HepG2 (cell line): ENCODE measurements around the gene GPR55. TPM values are rescaled to one million over a fixed set of nuclear protein-coding genes. Genes with fewer than 3 reads are reported as not detected.

Experiments used
- ATAC-seq: fragments of 200-7000 bp; cut with Tn5 transposase; 3 replicates; pipeline ENCODE4 v1.9.1; 2020; ENCODE audit warnings: mild to moderate bottlenecking, moderate library complexity
- BruUV-seq: library from RNA; stranded (reverse); fragments of 400-500 nt; replicated peaks from 2 replicates; lab custom pipeline; 2021; lab: Mats Ljungman, UMichigan
- CTCF ChIA-PET: fragments of 300-600 bp; formaldehyde crosslinking; extraction: SDS; loops from one replicate; lab custom pipeline; 2021; ENCODE audit warnings: low total read pairs, inconsistent platforms, low intra/inter-chr PET ratio; lab: Yijun Ruan, JAX
- POLR2A ChIA-PET: fragments of 350-600 bp; sonication (Branson Sonifier 250); formaldehyde crosslinking; loops from one replicate; lab custom pipeline; 2020; ENCODE audit warnings: antibody characterized with exemption, inconsistent platforms; lab: Yijun Ruan, JAX
- DNase-seq: peaks from one replicate; pipeline ENCODE4 v3.0.0-alpha.2; 2015; ENCODE audit warnings: low spot score
- FAIRE-seq: peaks from 3 replicates; lab custom pipeline; 2011; peaks lifted over from hg19 to GRCh38; lab: Jason Lieb, UNC
- H2AFZ ChIP-seq: one replicate; pipeline ENCODE4 v1.6.1; 2011; ENCODE audit warnings: low read length, inconsistent platforms
- H3K27ac ChIP-seq: fragments of 300-600 bp; 3 replicates; pipeline ENCODE4 v1.8.0; 2011; ENCODE audit warnings: mixed run types, mild to moderate bottlenecking, mixed read lengths, low read length, inconsistent platforms; ENCODE audit not compliant: insufficient read depth; ENCODE audit errors: extremely low read length
- H3K27me3 ChIP-seq, 2 experiments: fragments of 200-600 bp in 1 of 2; 2 replicates in 1 of 2; 3 replicates in 1 of 2; pipeline versions ENCODE4 v1.6.0 to v1.8.0; 2011; ENCODE audit warnings: low read length in 2 of 2, mild to moderate bottlenecking in 2 of 2, moderate library complexity in 2 of 2, inconsistent platforms in 1 of 2; ENCODE audit not compliant: insufficient read depth in 2 of 2, control insufficient read depth in 1 of 2
- H3K36me3 ChIP-seq, 2 experiments: fragments of 200-600 bp in 1 of 2; replicated peaks in 1 of 2; 2 replicates in 1 of 2; 3 replicates in 1 of 2; pipeline versions ENCODE4 v1.5.1 to v1.8.0; 2011; ENCODE audit warnings: low read length in 2 of 2, inconsistent platforms in 1 of 2; ENCODE audit not compliant: insufficient read depth in 2 of 2, control insufficient read depth in 1 of 2
- H3K4me1 ChIP-seq: 2 replicates; pipeline ENCODE4 v1.5.1; 2012; ENCODE audit warnings: low read length, inconsistent platforms; ENCODE audit not compliant: insufficient read depth
- H3K4me2 ChIP-seq: 2 replicates; pipeline ENCODE4 v1.6.0; 2011; ENCODE audit warnings: low read depth, low read length, inconsistent platforms
- H3K4me3 ChIP-seq, 3 experiments: fragments of 200-600 bp in 1 of 3; sonication (generic), shearing (Covaris generic) in 1 of 3; replicated peaks in 1 of 3; 2 replicates each; pipeline ENCODE4 v1.5.1; 2011 to 2016; ENCODE audit warnings: low read length in 3 of 3, inconsistent platforms in 2 of 3, low read depth in 2 of 3, mild to moderate bottlenecking in 2 of 3, control low read depth in 1 of 3, mixed read lengths in 1 of 3; ENCODE audit not compliant: insufficient read depth in 1 of 3
- H3K79me2 ChIP-seq: one replicate; pipeline ENCODE4 v1.6.1; 2011; ENCODE audit warnings: low read length, inconsistent platforms; ENCODE audit not compliant: insufficient read depth
- H3K9ac ChIP-seq: 2 replicates; pipeline ENCODE4 v1.6.0; 2011; ENCODE audit warnings: mild to moderate bottlenecking, low read depth, low read length, inconsistent platforms; ENCODE audit not compliant: insufficient read depth
- H3K9me3 ChIP-seq: 2 replicates; pipeline ENCODE4 v1.5.1; 2012; ENCODE audit warnings: mild to moderate bottlenecking, low read length
- H4K20me1 ChIP-seq: 2 replicates; pipeline ENCODE4 v1.6.0; 2011; ENCODE audit warnings: inconsistent platforms, mild to moderate bottlenecking, low read length, moderate library complexity; ENCODE audit not compliant: insufficient read depth
- MXI1 ChIP-seq: IDR thresholded peaks from 3 replicates; pipeline ENCODE4 v1.6.1; 2012; ENCODE audit warnings: low read depth, low read length, inconsistent platforms, borderline replicate concordance
- NFAT5 ChIP-seq: sonication (generic); formaldehyde crosslinking; IDR thresholded peaks from 2 replicates; pipeline ENCODE4 v1.4.0; 2020; ENCODE audit warnings: missing genetic modification reagents
- NFE2L2 ChIP-seq: fragments of 150-350 bp; IDR thresholded peaks from 2 replicates; pipeline ENCODE4 v1.6.1; 2014; ENCODE audit warnings: low read length
- RAD51 ChIP-seq: fragments of 450-650 bp; IDR thresholded peaks from 2 replicates; pipeline ENCODE4 v1.6.1; 2016; ENCODE audit warnings: borderline replicate concordance
- SUZ12 ChIP-seq: fragments of 150-350 bp; IDR thresholded peaks from 2 replicates; pipeline ENCODE4 v1.6.1; 2014; ENCODE audit warnings: low read depth, low read length
- TEAD2 ChIP-seq: sonication (generic); formaldehyde crosslinking; IDR thresholded peaks from 2 replicates; pipeline ENCODE4 v1.9.0; 2021; ENCODE audit warnings: missing genetic modification reagents
- ZKSCAN5 ChIP-seq: sonication (generic); formaldehyde crosslinking; IDR thresholded peaks from 2 replicates; pipeline ENCODE4 v1.5.1; 2020; ENCODE audit warnings: mild to moderate bottlenecking, missing genetic modification reagents
- ZNF24 ChIP-seq: fragments of 450-650 bp; IDR thresholded peaks from 2 replicates; pipeline ENCODE4 v1.6.1; 2017; ENCODE audit warnings: antibody characterized with exemption, mild to moderate bottlenecking
- ZNF674 ChIP-seq: sonication (generic); formaldehyde crosslinking; IDR thresholded peaks from 2 replicates; pipeline ENCODE4 v1.5.0; 2020; ENCODE audit warnings: low read depth, mild to moderate bottlenecking, missing genetic modification reagents
- ZNF768 ChIP-seq: sonication (generic); formaldehyde crosslinking; IDR thresholded peaks from 2 replicates; pipeline ENCODE4 v1.4.0; 2020; ENCODE audit warnings: missing genetic modification reagents
- WGBS: methylation state at CpG from one replicate; pipeline ENCODE4 v1.1.6; 2017; ENCODE audit warnings: low lambda C conversion rate; 5-methylcytosine and 5-hydroxymethylcytosine counted together
- in situ Hi-C: cut with HindIII; loops from 2 replicates; pipeline ENCODE4 v1.10.0; 2017; ENCODE audit warnings: low pct_unique_long_range_greater_than_20kb; ENCODE audit not compliant: extremely low pct_ligation_motif_present
- intact Hi-C: fragments of 100-400 bp; cut with micrococcal nuclease; formaldehyde crosslinking; loops from one replicate; pipeline ENCODE4 v1.10.0; 2022; ENCODE audit not compliant: unreplicated experiment
- polyA plus RNA-seq, 8 experiments: library from polyadenylated mRNA; depleted of rRNA in 3 of 8; stranded (reverse) in 7 of 8; unstranded in 1 of 8; fragments of >200 nt; fragmentation: Illumina TruSeq in 4 of 8; extraction: Trizol in 4 of 8; gene quantifications; 2 replicates each; pipeline versions ENCODE4 v1.2.1 to v1.2.3, GENCODE V29; 2011 to 2016; ENCODE audit warnings: low read depth in 4 of 8, missing spikeins in 1 of 8, mixed read lengths in 1 of 8; ENCODE audit not compliant: insufficient read depth in 1 of 8
- total RNA-seq, 5 experiments: library from RNA; depleted of rRNA; stranded (reverse); fragments of >200 nt; fragmentation: Illumina TruSeq; extraction: Trizol; gene quantifications; 2 replicates each; pipeline ENCODE4 v1.2.3, GENCODE V29; 2016; ENCODE audit warnings: low read depth in 1 of 5
- TF ChIP-seq, protein P1 (sequence below): fragments of 450-650 bp; IDR thresholded peaks from 2 replicates; pipeline ENCODE4 v1.6.1; 2017; ENCODE audit warnings: mild to moderate bottlenecking
- TF ChIP-seq, protein P2 (sequence below): sonication (generic); formaldehyde crosslinking; IDR thresholded peaks from 2 replicates; pipeline ENCODE4 v1.4.0; 2020; ENCODE audit warnings: missing genetic modification reagents
- TF ChIP-seq, protein P3 (sequence below): IDR thresholded peaks from 2 replicates; pipeline ENCODE4 v1.6.1; 2018; ENCODE audit warnings: missing genetic modification reagents, mild to moderate bottlenecking, missing compliant biosample characterization

GPR55 gene
- total and polyA plus RNA-seq, 2 of the 13 experiments (the other 11 are each of a cell fraction or from before 2014, with no cell fraction given): not detected

- no TSS peak for BruUV-seq
- Histone ChIP-seq H2AFZ (no peak overlapping the region), H3K27me3 (peaks cover 6 to 37% of the 10 kb centered on the region in 2 experiments; a peak in 4 of 5 replicates), H3K27ac (no peak overlapping the region), H4K20me1 (no peaks in the 10 kb centered on the region), H3K9me3 (no peaks in the 10 kb centered on the region), H3K79me2 (no peaks in the 10 kb centered on the region), H3K36me3 (no peaks in the 10 kb centered on the region), H3K9ac (no peak overlapping the region), H3K4me1 (no peaks in the 10 kb centered on the region), H3K4me3 (no peak overlapping the region), H3K4me2 (no peak overlapping the region)
- ChIA-PET POLR2A (no interaction called here), CTCF (no interaction called here)
- intact Hi-C loops: loop anchor here (10.0 kb wide), 1 partner anchor 456 kb away; no protein-coding TSS in a partner anchor
- no peak for FAIRE-seq
- no peak for DNase-seq
- no peak for ATAC-seq
- in situ Hi-C loops: no loop called here
- 63% methylated on average over 10 of the region's 10 CpGs for WGBS
- TF ChIP-seq NFE2L2: no peak
- no peak for TF ChIP-seq ZNF768 (CRISPR knock-in tag)
- TF ChIP-seq, protein P1, sequence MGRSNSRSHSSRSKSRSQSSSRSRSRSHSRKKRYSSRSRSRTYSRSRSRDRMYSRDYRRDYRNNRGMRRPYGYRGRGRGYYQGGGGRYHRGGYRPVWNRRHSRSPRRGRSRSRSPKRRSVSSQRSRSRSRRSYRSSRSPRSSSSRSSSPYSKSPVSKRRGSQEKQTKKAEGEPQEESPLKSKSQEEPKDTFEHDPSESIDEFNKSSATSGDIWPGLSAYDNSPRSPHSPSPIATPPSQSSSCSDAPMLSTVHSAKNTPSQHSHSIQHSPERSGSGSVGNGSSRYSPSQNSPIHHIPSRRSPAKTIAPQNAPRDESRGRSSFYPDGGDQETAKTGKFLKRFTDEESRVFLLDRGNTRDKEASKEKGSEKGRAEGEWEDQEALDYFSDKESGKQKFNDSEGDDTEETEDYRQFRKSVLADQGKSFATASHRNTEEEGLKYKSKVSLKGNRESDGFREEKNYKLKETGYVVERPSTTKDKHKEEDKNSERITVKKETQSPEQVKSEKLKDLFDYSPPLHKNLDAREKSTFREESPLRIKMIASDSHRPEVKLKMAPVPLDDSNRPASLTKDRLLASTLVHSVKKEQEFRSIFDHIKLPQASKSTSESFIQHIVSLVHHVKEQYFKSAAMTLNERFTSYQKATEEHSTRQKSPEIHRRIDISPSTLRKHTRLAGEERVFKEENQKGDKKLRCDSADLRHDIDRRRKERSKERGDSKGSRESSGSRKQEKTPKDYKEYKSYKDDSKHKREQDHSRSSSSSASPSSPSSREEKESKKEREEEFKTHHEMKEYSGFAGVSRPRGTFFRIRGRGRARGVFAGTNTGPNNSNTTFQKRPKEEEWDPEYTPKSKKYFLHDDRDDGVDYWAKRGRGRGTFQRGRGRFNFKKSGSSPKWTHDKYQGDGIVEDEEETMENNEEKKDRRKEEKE: no peak
- TF ChIP-seq, protein P2, sequence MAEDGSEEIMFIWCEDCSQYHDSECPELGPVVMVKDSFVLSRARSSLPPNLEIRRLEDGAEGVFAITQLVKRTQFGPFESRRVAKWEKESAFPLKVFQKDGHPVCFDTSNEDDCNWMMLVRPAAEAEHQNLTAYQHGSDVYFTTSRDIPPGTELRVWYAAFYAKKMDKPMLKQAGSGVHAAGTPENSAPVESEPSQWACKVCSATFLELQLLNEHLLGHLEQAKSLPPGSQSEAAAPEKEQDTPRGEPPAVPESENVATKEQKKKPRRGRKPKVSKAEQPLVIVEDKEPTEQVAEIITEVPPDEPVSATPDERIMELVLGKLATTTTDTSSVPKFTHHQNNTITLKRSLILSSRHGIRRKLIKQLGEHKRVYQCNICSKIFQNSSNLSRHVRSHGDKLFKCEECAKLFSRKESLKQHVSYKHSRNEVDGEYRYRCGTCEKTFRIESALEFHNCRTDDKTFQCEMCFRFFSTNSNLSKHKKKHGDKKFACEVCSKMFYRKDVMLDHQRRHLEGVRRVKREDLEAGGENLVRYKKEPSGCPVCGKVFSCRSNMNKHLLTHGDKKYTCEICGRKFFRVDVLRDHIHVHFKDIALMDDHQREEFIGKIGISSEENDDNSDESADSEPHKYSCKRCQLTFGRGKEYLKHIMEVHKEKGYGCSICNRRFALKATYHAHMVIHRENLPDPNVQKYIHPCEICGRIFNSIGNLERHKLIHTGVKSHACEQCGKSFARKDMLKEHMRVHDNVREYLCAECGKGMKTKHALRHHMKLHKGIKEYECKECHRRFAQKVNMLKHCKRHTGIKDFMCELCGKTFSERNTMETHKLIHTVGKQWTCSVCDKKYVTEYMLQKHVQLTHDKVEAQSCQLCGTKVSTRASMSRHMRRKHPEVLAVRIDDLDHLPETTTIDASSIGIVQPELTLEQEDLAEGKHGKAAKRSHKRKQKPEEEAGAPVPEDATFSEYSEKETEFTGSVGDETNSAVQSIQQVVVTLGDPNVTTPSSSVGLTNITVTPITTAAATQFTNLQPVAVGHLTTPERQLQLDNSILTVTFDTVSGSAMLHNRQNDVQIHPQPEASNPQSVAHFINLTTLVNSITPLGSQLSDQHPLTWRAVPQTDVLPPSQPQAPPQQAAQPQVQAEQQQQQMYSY (CRISPR knock-in tag): no peak
- TF ChIP-seq ZKSCAN5 (CRISPR knock-in tag): no peak
- no peak for TF ChIP-seq RAD51
- no peak for TF ChIP-seq SUZ12
- TF ChIP-seq MXI1: no peak
- TF ChIP-seq, protein P3, sequence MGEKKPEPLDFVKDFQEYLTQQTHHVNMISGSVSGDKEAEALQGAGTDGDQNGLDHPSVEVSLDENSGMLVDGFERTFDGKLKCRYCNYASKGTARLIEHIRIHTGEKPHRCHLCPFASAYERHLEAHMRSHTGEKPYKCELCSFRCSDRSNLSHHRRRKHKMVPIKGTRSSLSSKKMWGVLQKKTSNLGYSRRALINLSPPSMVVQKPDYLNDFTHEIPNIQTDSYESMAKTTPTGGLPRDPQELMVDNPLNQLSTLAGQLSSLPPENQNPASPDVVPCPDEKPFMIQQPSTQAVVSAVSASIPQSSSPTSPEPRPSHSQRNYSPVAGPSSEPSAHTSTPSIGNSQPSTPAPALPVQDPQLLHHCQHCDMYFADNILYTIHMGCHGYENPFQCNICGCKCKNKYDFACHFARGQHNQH (CRISPR knock-in tag): no peak
- no peak for TF ChIP-seq NFAT5 (CRISPR knock-in tag)
- no peak for TF ChIP-seq ZNF674
- no peak for TF ChIP-seq ZNF24
- no peak for TF ChIP-seq TEAD2 (CRISPR knock-in tag)
Measured at GRCh38 chr2:230950874-230951339, 25.9 kb upstream of the GPR55 start.
